GM12878 (cell line): ENCODE measurements around the gene PRG2.

Experiments
- BRCA1 ChIP-seq: IDR thresholded peaks from 2 replicates; pipeline ENCODE4 v1.6.1; 2011; ENCODE audit warnings: low read depth, low read length, improper control_type of control experiment
- CREB1 ChIP-seq: IDR thresholded peaks from 2 replicates; pipeline ENCODE4 v1.6.1; 2012; ENCODE audit warnings: low read depth, mild to moderate bottlenecking, inconsistent platforms
- FOXK2 ChIP-seq: fragments of 450-650 bp; IDR thresholded peaks from 2 replicates; pipeline ENCODE4 v1.6.1; 2017; ENCODE audit warnings: mild to moderate bottlenecking, moderate library complexity
- FOXM1 ChIP-seq: IDR thresholded peaks from 2 replicates; pipeline ENCODE4 v1.6.1; 2012; ENCODE audit warnings: low read depth, mild to moderate bottlenecking, inconsistent platforms, low read length, moderate library complexity
- TAF1 ChIP-seq: IDR thresholded peaks from 2 replicates; pipeline ENCODE4 v1.6.1; 2011; ENCODE audit warnings: mild to moderate bottlenecking, low read depth, low read length, borderline replicate concordance
- TF ChIP-seq, protein P1 (sequence below), 3 experiments: IDR thresholded peaks in 2 of 3; conservative IDR thresholded peaks in 1 of 3; 2 replicates each; pipeline ENCODE4 v1.5.1; 2011; ENCODE audit warnings: low read depth in 3 of 3, low read length in 3 of 3, mild to moderate bottlenecking in 3 of 3, control low read depth in 2 of 3, moderate library complexity in 2 of 3, inconsistent platforms in 1 of 3, mixed read lengths in 1 of 3; ENCODE audit not compliant: control insufficient read depth in 2 of 3, insufficient read depth in 1 of 3; ENCODE audit errors: extremely low read depth in 1 of 3
- TF ChIP-seq, protein P2 (sequence below): IDR thresholded peaks from 2 replicates; pipeline ENCODE4 v1.6.1; 2012; ENCODE audit warnings: low read depth, low read length, improper control_type of control experiment
- TF ChIP-seq, protein P3 (sequence below): IDR thresholded peaks from 2 replicates; pipeline ENCODE4 v1.6.1; 2011; ENCODE audit warnings: low read depth, mild to moderate bottlenecking, low read length, moderate library complexity, borderline replicate concordance; ENCODE audit errors: extremely low read depth

DNA sequence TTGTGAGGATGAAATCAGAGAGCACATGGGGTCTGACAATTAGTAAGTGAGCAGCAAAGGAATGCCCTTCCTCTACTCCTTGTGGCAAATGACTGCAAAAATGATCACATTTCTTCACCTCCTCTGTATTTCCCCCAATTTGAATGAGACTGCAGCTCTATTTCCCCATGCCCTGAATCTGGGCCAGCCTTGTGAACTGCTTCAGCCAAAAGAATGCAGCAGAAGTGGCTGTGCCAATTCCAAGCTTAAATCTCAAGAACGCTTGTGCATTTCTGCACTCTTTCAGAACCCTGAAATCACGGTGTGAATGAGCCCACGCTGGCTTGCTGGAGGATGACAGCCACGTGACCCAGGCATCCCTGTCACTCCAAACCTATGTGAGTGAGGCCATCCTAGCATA lies 26.6 kb upstream of the PRG2 start:
- TF ChIP-seq, protein P1, sequence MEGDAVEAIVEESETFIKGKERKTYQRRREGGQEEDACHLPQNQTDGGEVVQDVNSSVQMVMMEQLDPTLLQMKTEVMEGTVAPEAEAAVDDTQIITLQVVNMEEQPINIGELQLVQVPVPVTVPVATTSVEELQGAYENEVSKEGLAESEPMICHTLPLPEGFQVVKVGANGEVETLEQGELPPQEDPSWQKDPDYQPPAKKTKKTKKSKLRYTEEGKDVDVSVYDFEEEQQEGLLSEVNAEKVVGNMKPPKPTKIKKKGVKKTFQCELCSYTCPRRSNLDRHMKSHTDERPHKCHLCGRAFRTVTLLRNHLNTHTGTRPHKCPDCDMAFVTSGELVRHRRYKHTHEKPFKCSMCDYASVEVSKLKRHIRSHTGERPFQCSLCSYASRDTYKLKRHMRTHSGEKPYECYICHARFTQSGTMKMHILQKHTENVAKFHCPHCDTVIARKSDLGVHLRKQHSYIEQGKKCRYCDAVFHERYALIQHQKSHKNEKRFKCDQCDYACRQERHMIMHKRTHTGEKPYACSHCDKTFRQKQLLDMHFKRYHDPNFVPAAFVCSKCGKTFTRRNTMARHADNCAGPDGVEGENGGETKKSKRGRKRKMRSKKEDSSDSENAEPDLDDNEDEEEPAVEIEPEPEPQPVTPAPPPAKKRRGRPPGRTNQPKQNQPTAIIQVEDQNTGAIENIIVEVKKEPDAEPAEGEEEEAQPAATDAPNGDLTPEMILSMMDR (IDR thresholded peaks at IDR 0.05 in 2 of 3, conservative IDR thresholded peaks at IDR 0.05 in 1 of 3; ENCODE audit: control insufficient read depth in 2 of 3, extremely low read depth in 1 of 3, insufficient read depth in 1 of 3, low read depth in 3 of 3, low read length in 3 of 3), result no peak
- no peak for TF ChIP-seq BRCA1
- no peak for TF ChIP-seq CREB1
- no peak for TF ChIP-seq FOXM1
- TF ChIP-seq FOXK2, result no peak
- TF ChIP-seq, protein P2, sequence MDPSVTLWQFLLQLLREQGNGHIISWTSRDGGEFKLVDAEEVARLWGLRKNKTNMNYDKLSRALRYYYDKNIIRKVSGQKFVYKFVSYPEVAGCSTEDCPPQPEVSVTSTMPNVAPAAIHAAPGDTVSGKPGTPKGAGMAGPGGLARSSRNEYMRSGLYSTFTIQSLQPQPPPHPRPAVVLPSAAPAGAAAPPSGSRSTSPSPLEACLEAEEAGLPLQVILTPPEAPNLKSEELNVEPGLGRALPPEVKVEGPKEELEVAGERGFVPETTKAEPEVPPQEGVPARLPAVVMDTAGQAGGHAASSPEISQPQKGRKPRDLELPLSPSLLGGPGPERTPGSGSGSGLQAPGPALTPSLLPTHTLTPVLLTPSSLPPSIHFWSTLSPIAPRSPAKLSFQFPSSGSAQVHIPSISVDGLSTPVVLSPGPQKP, result no peak
- no peak for TF ChIP-seq TAF1
- TF ChIP-seq, protein P3, sequence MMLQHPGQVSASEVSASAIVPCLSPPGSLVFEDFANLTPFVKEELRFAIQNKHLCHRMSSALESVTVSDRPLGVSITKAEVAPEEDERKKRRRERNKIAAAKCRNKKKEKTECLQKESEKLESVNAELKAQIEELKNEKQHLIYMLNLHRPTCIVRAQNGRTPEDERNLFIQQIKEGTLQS, result no peak
